ENCODE data around the gene MORN1.

DNA sequence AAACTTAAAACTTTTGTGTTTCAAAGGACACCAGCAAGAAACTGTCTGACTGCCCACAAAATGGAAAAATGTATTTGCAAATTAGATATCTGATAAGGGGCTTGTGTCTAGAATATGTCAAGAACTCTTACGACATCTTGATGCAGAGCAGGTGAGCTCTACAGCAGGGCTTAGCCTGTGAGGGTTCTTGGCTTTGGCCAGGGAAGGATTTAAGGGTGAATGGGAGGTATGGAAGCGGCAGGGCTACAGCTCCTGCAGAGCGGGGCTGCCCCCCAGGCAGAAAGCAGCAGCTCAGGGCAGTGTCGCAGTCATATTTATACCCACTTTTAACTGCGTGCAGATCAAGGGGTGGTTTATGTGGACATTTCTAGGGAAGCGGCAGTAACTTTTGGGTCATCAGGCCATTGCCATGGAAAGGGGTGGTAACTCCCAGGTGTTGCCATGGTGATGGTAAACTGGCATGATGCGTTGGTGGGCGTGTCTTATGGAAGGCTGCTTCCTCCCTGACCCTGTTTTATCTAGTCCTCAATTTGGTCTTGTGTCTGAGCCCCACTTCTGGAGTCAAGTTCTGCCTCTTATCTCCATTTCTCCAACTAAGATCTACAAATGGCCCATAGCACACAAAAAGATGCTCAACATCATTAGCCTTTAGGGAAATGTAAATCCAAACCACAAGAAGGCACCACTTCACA lies 23.2 kb downstream of the MORN1 start:
- no peak for TF ChIP-seq SRF (IDR thresholded peaks at IDR 0.05; ENCODE audit: low read depth in 2 of 2, low read length in 2 of 2)
- no peak for TF ChIP-seq CBFB (IDR thresholded peaks at IDR 0.05; ENCODE audit: low read depth)
- TF ChIP-seq MTA2 (IDR thresholded peaks at IDR 0.05; ENCODE audit: low read depth), result no peak
- TF ChIP-seq REST (IDR thresholded peaks at IDR 0.05; ENCODE audit: low read depth, low read length), result no peak
- TF ChIP-seq MXI1 (IDR thresholded peaks at IDR 0.05; ENCODE audit: low read depth, low read length), result no peak

All from GM12878 (cell line).